Peyer's patch (tissue), 4 donors: ENCODE measurements around the gene KIF26B.

Experiments
- POLR2A ChIP-seq, 2 donors: fragments of 450-650 bp; IDR thresholded peaks; one replicate each; pipeline ENCODE4 v1.5.1; 2017; ENCODE audit warnings: antibody characterized with exemption in 2 of 2, mild to moderate bottlenecking in 2 of 2, moderate library complexity in 2 of 2
- TF ChIP-seq, protein P1 (sequence below), 6 experiments: fragments of 450-650 bp in 4 of 6; fragments of 200-600 bp in 2 of 6; sonication (generic) in 1 of 6; IDR thresholded peaks; one replicate each; pipeline ENCODE4 v1.5.1; 2017 to 2019; ENCODE audit warnings: antibody characterized with exemption in 6 of 6, mild to moderate bottlenecking in 3 of 6, moderate library complexity in 1 of 6

DNA sequence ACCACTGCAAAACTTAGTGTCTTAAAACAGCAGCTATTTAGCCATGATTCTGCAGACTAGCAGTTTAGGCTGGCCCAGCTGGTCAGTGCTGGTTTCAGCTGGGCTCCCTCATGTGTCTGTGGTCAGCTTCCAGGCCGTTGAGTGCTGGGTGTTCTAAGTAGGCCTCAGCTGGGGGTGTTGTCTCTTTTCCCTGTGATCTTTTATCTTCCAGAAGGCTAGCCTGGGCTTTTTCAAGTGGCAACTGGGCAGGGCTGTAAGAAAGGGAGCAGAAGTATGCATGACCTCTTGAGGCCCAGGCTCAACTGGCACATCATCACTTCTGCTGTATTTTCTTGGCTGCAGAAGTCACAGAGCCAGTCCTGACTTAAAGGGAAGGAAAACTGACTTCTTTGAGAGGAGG lies 136.1 kb downstream of the KIF26B start:
- TF ChIP-seq, protein P1, sequence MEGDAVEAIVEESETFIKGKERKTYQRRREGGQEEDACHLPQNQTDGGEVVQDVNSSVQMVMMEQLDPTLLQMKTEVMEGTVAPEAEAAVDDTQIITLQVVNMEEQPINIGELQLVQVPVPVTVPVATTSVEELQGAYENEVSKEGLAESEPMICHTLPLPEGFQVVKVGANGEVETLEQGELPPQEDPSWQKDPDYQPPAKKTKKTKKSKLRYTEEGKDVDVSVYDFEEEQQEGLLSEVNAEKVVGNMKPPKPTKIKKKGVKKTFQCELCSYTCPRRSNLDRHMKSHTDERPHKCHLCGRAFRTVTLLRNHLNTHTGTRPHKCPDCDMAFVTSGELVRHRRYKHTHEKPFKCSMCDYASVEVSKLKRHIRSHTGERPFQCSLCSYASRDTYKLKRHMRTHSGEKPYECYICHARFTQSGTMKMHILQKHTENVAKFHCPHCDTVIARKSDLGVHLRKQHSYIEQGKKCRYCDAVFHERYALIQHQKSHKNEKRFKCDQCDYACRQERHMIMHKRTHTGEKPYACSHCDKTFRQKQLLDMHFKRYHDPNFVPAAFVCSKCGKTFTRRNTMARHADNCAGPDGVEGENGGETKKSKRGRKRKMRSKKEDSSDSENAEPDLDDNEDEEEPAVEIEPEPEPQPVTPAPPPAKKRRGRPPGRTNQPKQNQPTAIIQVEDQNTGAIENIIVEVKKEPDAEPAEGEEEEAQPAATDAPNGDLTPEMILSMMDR (IDR thresholded peaks at IDR 0.05) = no peak
- TF ChIP-seq POLR2A (IDR thresholded peaks at IDR 0.05) = no peak
